Measurements from ENCODE around the gene RIPOR3.
"Not testable (repeated sequence)": the region's sequence is repeated elsewhere in the genome, so short reads cannot be mapped to it uniquely, and the experiment has no call there.

RIPOR3 gene

GRCh38 chr20:50632236-50632635 is 59.1 kb downstream of the RIPOR3 start:
- no peak for DNase-seq (ENCODE audit: low read depth)

GRCh38 chr20:50630578-50631263 is 60.6 kb downstream of the RIPOR3 start:
- no peak for DNase-seq (ENCODE audit: low read depth)

- no peak for DNase-seq (ENCODE audit: low read depth)
Observed at GRCh38 chr20:50629670-50630045, 61.7 kb downstream of the RIPOR3 start.

- DNase-seq (ENCODE audit: low read depth) = no peak
Observed at GRCh38 chr20:50628853-50629669, 62.3 kb downstream of the RIPOR3 start.

- DNase-seq (ENCODE audit: low read depth) = no peak
Observed at GRCh38 chr20:50628332-50628731, 63.0 kb downstream of the RIPOR3 start.

GRCh38 chr20:50627747-50628146 is 63.6 kb downstream of the RIPOR3 start:
- no peak for DNase-seq (ENCODE audit: low read depth)

- no peak for DNase-seq (ENCODE audit: low read depth)
Observed at GRCh38 chr20:50625986-50626677, 65.2 kb downstream of the RIPOR3 start.

GRCh38 chr20:50624351-50625016 is 66.9 kb downstream of the RIPOR3 start:
- DNase-seq (ENCODE audit: low read depth) = no peak

- no peak for DNase-seq (ENCODE audit: low read depth)
Observed at GRCh38 chr20:50621068-50621665, 70.2 kb downstream of the RIPOR3 start.

- not testable (repeated sequence) for DNase-seq (ENCODE audit: low read depth)
Observed at GRCh38 chr20:50620459-50620858, 70.9 kb downstream of the RIPOR3 start.

- no peak for DNase-seq (ENCODE audit: low read depth)
Observed at GRCh38 chr20:50618537-50618936, 72.8 kb downstream of the RIPOR3 start.

- DNase-seq (ENCODE audit: low read depth) = no peak
Observed at GRCh38 chr20:50617022-50617421, 74.3 kb downstream of the RIPOR3 start.

GRCh38 chr20:50615407-50615806 is 75.9 kb downstream of the RIPOR3 start:
- DNase-seq (ENCODE audit: low read depth) = no peak

- no peak for DNase-seq (ENCODE audit: low read depth)
Observed at GRCh38 chr20:50613438-50614169, 77.7 kb downstream of the RIPOR3 start.

- DNase-seq (ENCODE audit: low read depth) = no peak
Observed at GRCh38 chr20:50611128-50611810, 80.1 kb downstream of the RIPOR3 start.

GRCh38 chr20:50610212-50610718 is 81.1 kb downstream of the RIPOR3 start:
- no peak for DNase-seq (ENCODE audit: low read depth)

GRCh38 chr20:50609438-50609989 is 81.8 kb downstream of the RIPOR3 start:
- no peak for DNase-seq (ENCODE audit: low read depth)

GRCh38 chr20:50608750-50609104 is 82.6 kb downstream of the RIPOR3 start:
- no peak for DNase-seq (ENCODE audit: low read depth)

GRCh38 chr20:50607850-50608749 is 83.2 kb downstream of the RIPOR3 start:
- no peak for DNase-seq (ENCODE audit: low read depth)

Measured in T follicular helper cell (primary cell).